GM12878 (cell line): ENCODE measurements around the gene CFAP107. TPM values are rescaled to one million over a fixed set of nuclear protein-coding genes. Genes with fewer than 3 reads are reported as not detected.

Source experiments
- ATAC-seq: fragments of 200-7000 bp; cut with Tn5 transposase; 3 replicates; pipeline ENCODE4 v1.9.1; 2020; ENCODE audit warnings: mild to moderate bottlenecking, moderate library complexity
- BruUV-seq: library from RNA; stranded (reverse); fragments of 400-500 nt; replicated peaks from 2 replicates; lab custom pipeline; 2021; lab: Mats Ljungman, UMichigan
- CTCF ChIA-PET: fragments of 300-600 bp; sonication (Branson Sonifier 250); formaldehyde crosslinking; extraction: SDS; loops from one replicate; lab custom pipeline; 2021; ENCODE audit warnings: inconsistent platforms; lab: Yijun Ruan, JAX
- POLR2A ChIA-PET: fragments of 350-600 bp; formaldehyde crosslinking; extraction: SDS; loops from one replicate; lab custom pipeline; 2021; ENCODE audit warnings: inconsistent platforms; lab: Charles Lee
- RAD21 ChIA-PET: fragments of 300-600 bp; sonication (Branson Sonifier 250); formaldehyde crosslinking; loops from one replicate; lab custom pipeline; 2023; ENCODE audit warnings: antibody characterized with exemption; ENCODE audit not compliant: unreplicated experiment; lab: Charles Lee
- SMC1A ChIA-PET: fragments of 300-600 bp; sonication (Branson Sonifier 250); formaldehyde crosslinking; loops from one replicate; lab custom pipeline; 2023; ENCODE audit not compliant: unreplicated experiment, uncharacterized antibody; lab: Charles Lee
- DNase-seq: peaks from one replicate; pipeline ENCODE4 v3.0.0-alpha.2; 2011; ENCODE audit warnings: low read depth, low spot score
- FAIRE-seq: peaks from 3 replicates; lab custom pipeline; 2011; peaks lifted over from hg19 to GRCh38; lab: Jason Lieb, UNC
- H2AFZ ChIP-seq: 2 replicates; pipeline ENCODE4 v1.6.0; 2011; ENCODE audit warnings: low read depth, low read length, control low read depth; ENCODE audit not compliant: control insufficient read depth
- H3K27ac ChIP-seq: 2 replicates; pipeline ENCODE4 v1.5.1; 2011; ENCODE audit warnings: control low read depth; ENCODE audit not compliant: control insufficient read depth, insufficient read depth
- H3K27me3 ChIP-seq, 2 experiments: replicated peaks in 1 of 2; 2 replicates each; pipeline versions ENCODE4 v1.6.0 to v1.6.1; 2011; ENCODE audit warnings: low read length in 1 of 2; ENCODE audit not compliant: control insufficient read depth in 2 of 2, insufficient read depth in 2 of 2
- H3K36me3 ChIP-seq, 2 experiments: 2 replicates each; pipeline ENCODE4 v1.5.1; 2011; ENCODE audit warnings: low read length in 1 of 2; ENCODE audit not compliant: control insufficient read depth in 2 of 2, insufficient read depth in 2 of 2
- H3K4me1 ChIP-seq: 2 replicates; pipeline ENCODE4 v1.6.1; 2011; ENCODE audit warnings: mild to moderate bottlenecking, low read length, moderate library complexity, mixed read lengths; ENCODE audit not compliant: control insufficient read depth, insufficient read depth
- H3K4me2 ChIP-seq: 2 replicates; pipeline ENCODE4 v1.6.0; 2011; ENCODE audit warnings: control low read depth; ENCODE audit not compliant: control insufficient read depth, insufficient read depth
- H3K4me3 ChIP-seq: fragments of 200-600 bp; sonication (generic); 2 replicates; pipeline ENCODE4 v1.5.1; 2016
- H3K79me2 ChIP-seq: 2 replicates; pipeline ENCODE4 v1.6.0; 2011; ENCODE audit warnings: low read length; ENCODE audit not compliant: control insufficient read depth, insufficient read depth
- H3K9ac ChIP-seq: 2 replicates; pipeline ENCODE4 v1.8.0; 2011; ENCODE audit warnings: low read length, control low read depth, mixed read lengths; ENCODE audit not compliant: control insufficient read depth, insufficient read depth
- H3K9me3 ChIP-seq: replicated peaks from 3 replicates; pipeline ENCODE4 v1.5.1; 2011; ENCODE audit warnings: mild to moderate bottlenecking, low read length; ENCODE audit not compliant: control insufficient read depth, insufficient read depth
- H4K20me1 ChIP-seq: 2 replicates; pipeline ENCODE4 v1.6.0; 2011; ENCODE audit not compliant: control insufficient read depth, insufficient read depth
- BHLHE40 ChIP-seq, 2 experiments: fragments of 450-650 bp in 1 of 2; IDR thresholded peaks; 2 replicates each; pipeline ENCODE4 v1.6.1; 2011 to 2017; ENCODE audit warnings: low read depth in 2 of 2, borderline replicate concordance in 1 of 2, improper control_type of control experiment in 1 of 2, low read length in 1 of 2, mild to moderate bottlenecking in 1 of 2
- CREB1 ChIP-seq: IDR thresholded peaks from 2 replicates; pipeline ENCODE4 v1.6.1; 2012; ENCODE audit warnings: low read depth, mild to moderate bottlenecking, inconsistent platforms
- DPF2 ChIP-seq: fragments of 450-650 bp; IDR thresholded peaks from 2 replicates; pipeline ENCODE4 v1.6.1; 2017; ENCODE audit warnings: mild to moderate bottlenecking
- FOS ChIP-seq: IDR thresholded peaks from 3 replicates; pipeline ENCODE4 v1.6.1; 2011; ENCODE audit warnings: borderline replicate concordance; ENCODE audit not compliant: insufficient read length; ENCODE audit errors: extremely low read depth
- HDAC2 ChIP-seq: fragments of 200-600 bp; sonication (generic); IDR thresholded peaks from 2 replicates; pipeline ENCODE4 v1.6.1; 2017
- IKZF2 ChIP-seq, 2 experiments: fragments of 450-650 bp; IDR thresholded peaks; 2 replicates each; pipeline ENCODE4 v1.6.1; 2017; ENCODE audit warnings: mild to moderate bottlenecking in 2 of 2, moderate library complexity in 2 of 2
- NFXL1 ChIP-seq: fragments of 450-650 bp; IDR thresholded peaks from 2 replicates; pipeline ENCODE4 v1.6.1; 2017; ENCODE audit warnings: antibody characterized with exemption, mild to moderate bottlenecking, borderline replicate concordance
- SIX5 ChIP-seq: IDR thresholded peaks from 2 replicates; pipeline ENCODE4 v1.6.1; 2011; ENCODE audit warnings: mild to moderate bottlenecking, low read depth, low read length, moderate library complexity; ENCODE audit not compliant: severe bottlenecking
- SREBF2 ChIP-seq: IDR thresholded peaks from 2 replicates; pipeline ENCODE4 v1.6.1; 2012; ENCODE audit warnings: mild to moderate bottlenecking, low read length
- whole genome bisulfite sequencing: methylation state at CpG from one replicate; pipeline ENCODE4 v1.1.6; 2016; ENCODE audit warnings: low lambda C conversion rate; ENCODE audit not compliant: insufficient replicate concordance, insufficient coverage; ENCODE audit errors: missing lambda C conversion rate; 5-methylcytosine and 5-hydroxymethylcytosine counted together
- in situ Hi-C: fragments of 300-500 bp; cut with MboI; formaldehyde crosslinking; loops from 9 replicates; pipeline ENCODE4 v1.14.3; 2018; ENCODE audit warnings: mixed read lengths
- intact Hi-C: fragments of 100-400 bp; cut with micrococcal nuclease; formaldehyde crosslinking; loops from one replicate; pipeline ENCODE4 v1.14.2; 2022; ENCODE audit not compliant: unreplicated experiment
- polyA plus RNA-seq, 11 experiments: library from polyadenylated mRNA; depleted of rRNA in 4 of 11; unstranded in 6 of 11; stranded (reverse) in 5 of 11; fragments of >200 nt; fragmentation: Nextera tagmentation in 4 of 11; fragmentation: Illumina TruSeq in 1 of 11; extraction: Ambion mirVana in 4 of 11; extraction: Trizol in 1 of 11; gene quantifications; 1 replicate in 1 of 11; 2 replicates in 10 of 11; pipeline versions ENCODE4 v1.2.1 to v1.2.3, GENCODE V29; 2011 to 2016; ENCODE audit warnings: inconsistent platforms in 2 of 11, missing spikeins in 2 of 11, low read depth in 1 of 11
- total RNA-seq, 4 experiments: library from RNA; depleted of rRNA in 3 of 4; stranded (reverse); fragments of >200 nt in 3 of 4; fragmentation: Illumina TruSeq in 1 of 4; extraction: Trizol in 1 of 4; gene quantifications; 2 replicates each; pipeline versions ENCODE4 v1.2.1 to v1.2.3, GENCODE V29; 2013 to 2021
- TF ChIP-seq, protein P1 (sequence below): fragments of 450-650 bp; IDR thresholded peaks from 2 replicates; pipeline ENCODE4 v1.6.1; 2016; ENCODE audit warnings: mild to moderate bottlenecking, moderate library complexity, borderline replicate concordance
- TF ChIP-seq, protein P2 (sequence below): fragments of 450-650 bp; IDR thresholded peaks from 2 replicates; pipeline ENCODE4 v1.6.1; 2017; ENCODE audit warnings: mild to moderate bottlenecking, low read depth, inconsistent platforms; ENCODE audit not compliant: poor library complexity, severe bottlenecking
- TF ChIP-seq, protein P3 (sequence below): fragments of 450-650 bp; formaldehyde crosslinking; IDR thresholded peaks from 2 replicates; pipeline ENCODE4 v1.4.0; 2020; ENCODE audit warnings: mild to moderate bottlenecking, moderate library complexity
- TF ChIP-seq, protein P4 (sequence below): IDR thresholded peaks from 2 replicates; pipeline ENCODE4 v1.6.1; 2012; ENCODE audit warnings: low read depth, low read length, improper control_type of control experiment

Gene CFAP107
- total and polyA plus RNA-seq, 10 of the 15 experiments (the other 5 are each of a cell fraction or from before 2014, with no cell fraction given) = not detected

DNA sequence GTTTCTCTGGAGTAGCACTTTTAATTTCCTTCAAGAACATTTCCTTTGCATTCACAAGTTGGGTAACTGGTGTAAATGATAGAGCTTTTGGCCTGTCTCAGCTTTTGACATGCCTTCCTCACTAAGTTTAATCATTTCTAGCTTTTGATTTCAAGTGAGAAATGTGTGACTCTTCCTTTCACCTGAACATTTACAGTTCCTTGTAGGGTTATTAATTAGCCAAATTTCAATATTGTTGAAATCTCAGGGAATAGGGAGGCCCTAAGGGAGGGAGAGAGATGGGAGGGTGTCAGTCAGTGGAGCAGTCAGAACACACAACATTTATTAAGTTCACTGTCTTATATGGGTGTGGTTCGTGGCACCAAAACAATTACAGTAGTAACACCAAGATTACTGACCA is 15.8 kb upstream of the CFAP107 start:
- ATAC-seq (no peak), FAIRE-seq (no peak), DNase-seq (no peak)
- RAD21 ChIA-PET = no interaction called here
- Histone ChIP-seq H3K27ac (no peak overlapping the region), H3K4me2 (no peak overlapping the region), H3K27me3 (no peaks in the 10 kb centered on the region), H4K20me1 (no peaks in the 10 kb centered on the region), H2AFZ (no peak overlapping the region), H3K36me3 (no peaks in the 10 kb centered on the region), H3K79me2 (no peaks in the 10 kb centered on the region), H3K9me3 (no peaks in the 10 kb centered on the region), H3K4me3 (no peak overlapping the region), H3K4me1 (no peaks in the 10 kb centered on the region), H3K9ac (no peak overlapping the region)
- in situ Hi-C loops (no loop called here), intact Hi-C loops (no loop called here)
- 0% methylated on average over 1 of the region's 1 CpG for WGBS
- CTCF ChIA-PET = no interaction called here
- no TSS peak for BruUV-seq
- POLR2A ChIA-PET = no interaction called here
- SMC1A ChIA-PET = interaction anchor here (1.2 kb wide), 1 partner anchor 14 kb away, joined by 3 read pairs; no protein-coding TSS in a partner anchor
- TF ChIP-seq SREBF2 (no peak), BHLHE40 (IDR thresholded peaks at IDR 0.05; ENCODE audit: borderline replicate concordance in 1 of 2, low read depth in 2 of 2, low read length in 1 of 2) (no peak), HDAC2 (no peak), CREB1 (no peak), IKZF2 (IDR thresholded peaks at IDR 0.05) (no peak), NFXL1 (no peak), FOS (no peak), SIX5 (no peak), DPF2 (no peak)
- TF ChIP-seq, protein P1, sequence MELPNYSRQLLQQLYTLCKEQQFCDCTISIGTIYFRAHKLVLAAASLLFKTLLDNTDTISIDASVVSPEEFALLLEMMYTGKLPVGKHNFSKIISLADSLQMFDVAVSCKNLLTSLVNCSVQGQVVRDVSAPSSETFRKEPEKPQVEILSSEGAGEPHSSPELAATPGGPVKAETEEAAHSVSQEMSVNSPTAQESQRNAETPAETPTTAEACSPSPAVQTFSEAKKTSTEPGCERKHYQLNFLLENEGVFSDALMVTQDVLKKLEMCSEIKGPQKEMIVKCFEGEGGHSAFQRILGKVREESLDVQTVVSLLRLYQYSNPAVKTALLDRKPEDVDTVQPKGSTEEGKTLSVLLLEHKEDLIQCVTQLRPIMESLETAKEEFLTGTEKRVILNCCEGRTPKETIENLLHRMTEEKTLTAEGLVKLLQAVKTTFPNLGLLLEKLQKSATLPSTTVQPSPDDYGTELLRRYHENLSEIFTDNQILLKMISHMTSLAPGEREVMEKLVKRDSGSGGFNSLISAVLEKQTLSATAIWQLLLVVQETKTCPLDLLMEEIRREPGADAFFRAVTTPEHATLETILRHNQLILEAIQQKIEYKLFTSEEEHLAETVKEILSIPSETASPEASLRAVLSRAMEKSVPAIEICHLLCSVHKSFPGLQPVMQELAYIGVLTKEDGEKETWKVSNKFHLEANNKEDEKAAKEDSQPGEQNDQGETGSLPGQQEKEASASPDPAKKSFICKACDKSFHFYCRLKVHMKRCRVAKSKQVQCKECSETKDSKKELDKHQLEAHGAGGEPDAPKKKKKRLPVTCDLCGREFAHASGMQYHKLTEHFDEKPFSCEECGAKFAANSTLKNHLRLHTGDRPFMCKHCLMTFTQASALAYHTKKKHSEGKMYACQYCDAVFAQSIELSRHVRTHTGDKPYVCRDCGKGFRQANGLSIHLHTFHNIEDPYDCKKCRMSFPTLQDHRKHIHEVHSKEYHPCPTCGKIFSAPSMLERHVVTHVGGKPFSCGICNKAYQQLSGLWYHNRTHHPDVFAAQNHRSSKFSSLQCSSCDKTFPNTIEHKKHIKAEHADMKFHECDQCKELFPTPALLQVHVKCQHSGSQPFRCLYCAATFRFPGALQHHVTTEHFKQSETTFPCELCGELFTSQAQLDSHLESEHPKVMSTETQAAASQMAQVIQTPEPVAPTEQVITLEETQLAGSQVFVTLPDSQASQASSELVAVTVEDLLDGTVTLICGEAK = no peak
- TF ChIP-seq, protein P2, sequence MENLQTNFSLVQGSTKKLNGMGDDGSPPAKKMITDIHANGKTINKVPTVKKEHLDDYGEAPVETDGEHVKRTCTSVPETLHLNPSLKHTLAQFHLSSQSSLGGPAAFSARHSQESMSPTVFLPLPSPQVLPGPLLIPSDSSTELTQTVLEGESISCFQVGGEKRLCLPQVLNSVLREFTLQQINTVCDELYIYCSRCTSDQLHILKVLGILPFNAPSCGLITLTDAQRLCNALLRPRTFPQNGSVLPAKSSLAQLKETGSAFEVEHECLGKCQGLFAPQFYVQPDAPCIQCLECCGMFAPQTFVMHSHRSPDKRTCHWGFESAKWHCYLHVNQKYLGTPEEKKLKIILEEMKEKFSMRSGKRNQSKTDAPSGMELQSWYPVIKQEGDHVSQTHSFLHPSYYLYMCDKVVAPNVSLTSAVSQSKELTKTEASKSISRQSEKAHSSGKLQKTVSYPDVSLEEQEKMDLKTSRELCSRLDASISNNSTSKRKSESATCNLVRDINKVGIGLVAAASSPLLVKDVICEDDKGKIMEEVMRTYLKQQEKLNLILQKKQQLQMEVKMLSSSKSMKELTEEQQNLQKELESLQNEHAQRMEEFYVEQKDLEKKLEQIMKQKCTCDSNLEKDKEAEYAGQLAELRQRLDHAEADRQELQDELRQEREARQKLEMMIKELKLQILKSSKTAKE = no peak
- TF ChIP-seq, protein P3, sequence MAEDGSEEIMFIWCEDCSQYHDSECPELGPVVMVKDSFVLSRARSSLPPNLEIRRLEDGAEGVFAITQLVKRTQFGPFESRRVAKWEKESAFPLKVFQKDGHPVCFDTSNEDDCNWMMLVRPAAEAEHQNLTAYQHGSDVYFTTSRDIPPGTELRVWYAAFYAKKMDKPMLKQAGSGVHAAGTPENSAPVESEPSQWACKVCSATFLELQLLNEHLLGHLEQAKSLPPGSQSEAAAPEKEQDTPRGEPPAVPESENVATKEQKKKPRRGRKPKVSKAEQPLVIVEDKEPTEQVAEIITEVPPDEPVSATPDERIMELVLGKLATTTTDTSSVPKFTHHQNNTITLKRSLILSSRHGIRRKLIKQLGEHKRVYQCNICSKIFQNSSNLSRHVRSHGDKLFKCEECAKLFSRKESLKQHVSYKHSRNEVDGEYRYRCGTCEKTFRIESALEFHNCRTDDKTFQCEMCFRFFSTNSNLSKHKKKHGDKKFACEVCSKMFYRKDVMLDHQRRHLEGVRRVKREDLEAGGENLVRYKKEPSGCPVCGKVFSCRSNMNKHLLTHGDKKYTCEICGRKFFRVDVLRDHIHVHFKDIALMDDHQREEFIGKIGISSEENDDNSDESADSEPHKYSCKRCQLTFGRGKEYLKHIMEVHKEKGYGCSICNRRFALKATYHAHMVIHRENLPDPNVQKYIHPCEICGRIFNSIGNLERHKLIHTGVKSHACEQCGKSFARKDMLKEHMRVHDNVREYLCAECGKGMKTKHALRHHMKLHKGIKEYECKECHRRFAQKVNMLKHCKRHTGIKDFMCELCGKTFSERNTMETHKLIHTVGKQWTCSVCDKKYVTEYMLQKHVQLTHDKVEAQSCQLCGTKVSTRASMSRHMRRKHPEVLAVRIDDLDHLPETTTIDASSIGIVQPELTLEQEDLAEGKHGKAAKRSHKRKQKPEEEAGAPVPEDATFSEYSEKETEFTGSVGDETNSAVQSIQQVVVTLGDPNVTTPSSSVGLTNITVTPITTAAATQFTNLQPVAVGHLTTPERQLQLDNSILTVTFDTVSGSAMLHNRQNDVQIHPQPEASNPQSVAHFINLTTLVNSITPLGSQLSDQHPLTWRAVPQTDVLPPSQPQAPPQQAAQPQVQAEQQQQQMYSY (CRISPR knock-in tag) = no peak
- TF ChIP-seq, protein P4, sequence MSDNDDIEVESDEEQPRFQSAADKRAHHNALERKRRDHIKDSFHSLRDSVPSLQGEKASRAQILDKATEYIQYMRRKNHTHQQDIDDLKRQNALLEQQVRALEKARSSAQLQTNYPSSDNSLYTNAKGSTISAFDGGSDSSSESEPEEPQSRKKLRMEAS = no peak
